Measurements from ENCODE around the gene NIPBL. TPM values are rescaled to one million over a fixed set of nuclear protein-coding genes. Genes with fewer than 3 reads are reported as not detected.

The NIPBL gene
- polyA plus RNA-seq, 4 donors, result 10.8 to 37.5 (median 14.6) TPM

- DNase-seq, result peak; percentile 71 to 87
- Histone ChIP-seq H3K36me3 (ENCODE audit: control insufficient read depth in 3 of 3, insufficient read depth in 2 of 3, low read depth in 1 of 3, low read length in 3 of 3) (no peaks in the 10 kb centered on the region), H3K27me3 (ENCODE audit: control insufficient read depth in 3 of 3, insufficient read depth in 3 of 3, low read length in 3 of 3) (no peaks in the 10 kb centered on the region), H3K9me3 (ENCODE audit: control insufficient read depth in 2 of 2, insufficient read depth in 1 of 2, low read depth in 1 of 2, low read length in 1 of 2) (no peaks in the 10 kb centered on the region), H3K4me1 (ENCODE audit: control insufficient read depth in 3 of 3, insufficient read depth in 2 of 3, low read depth in 1 of 3, low read length in 2 of 3) (peaks cover 0 to 9% (median 4%) of the 10 kb centered on the region in 3 donors), H3K27ac (ENCODE audit: low read depth in 1 of 3, low read length in 2 of 3) (peak overlapping the region; percentile 94 to 98 (median 97)), H3K4me3 (ENCODE audit: low read depth in 1 of 3, low read length in 3 of 3) (peak overlapping the region; percentile 73 to 98 (median 91))
- no peak for FAIRE-seq
- WGBS, 3 donors, result 0% methylated on average over 43 to 47 of the region's 47 CpGs
These were observed 725 bp upstream of the NIPBL start for GRCh38 chr5:36875790-36876298.

GRCh38 chr5:36876965-36877666, 547 bp downstream of the NIPBL start:
- DNase-seq (peak; percentile 65 to 86), FAIRE-seq (no peak)
- Histone ChIP-seq H3K27ac (ENCODE audit: low read depth in 1 of 3, low read length in 2 of 3) (peak overlapping the region; percentile 96 to 98 (median 97)), H3K9me3 (ENCODE audit: control insufficient read depth in 2 of 2, insufficient read depth in 1 of 2, low read depth in 1 of 2, low read length in 1 of 2) (no peaks in the 10 kb centered on the region), H3K27me3 (ENCODE audit: control insufficient read depth in 3 of 3, insufficient read depth in 3 of 3, low read length in 3 of 3) (no peaks in the 10 kb centered on the region), H3K4me3 (ENCODE audit: low read depth in 1 of 3, low read length in 3 of 3) (peak overlapping the region; percentile 73 to 98 (median 91)), H3K36me3 (ENCODE audit: control insufficient read depth in 3 of 3, insufficient read depth in 2 of 3, low read depth in 1 of 3, low read length in 3 of 3) (no peaks in the 10 kb centered on the region), H3K4me1 (ENCODE audit: control insufficient read depth in 3 of 3, insufficient read depth in 2 of 3, low read depth in 1 of 3, low read length in 2 of 3) (peaks cover 0 to 13% (median 4%) of the 10 kb centered on the region in 3 donors)
- WGBS, 3 donors, result 0 to 1% (median 0%) methylated on average over 55 to 57 of the region's 57 CpGs

GRCh38 chr5:36877667-36878391, 1.3 kb downstream of the NIPBL start:
- H3K9me3 ChIP-seq (ENCODE audit: control insufficient read depth in 2 of 2, insufficient read depth in 1 of 2, low read depth in 1 of 2, low read length in 1 of 2), result no peaks in the 10 kb centered on the region
- H3K4me3 ChIP-seq (ENCODE audit: low read depth in 1 of 3, low read length in 3 of 3), result peak overlapping the region; percentile 73 to 98 (median 91)
- FAIRE-seq, result no peak
- H3K27me3 ChIP-seq (ENCODE audit: control insufficient read depth in 3 of 3, insufficient read depth in 3 of 3, low read length in 3 of 3), result no peaks in the 10 kb centered on the region
- H3K27ac ChIP-seq (ENCODE audit: low read depth in 1 of 3, low read length in 2 of 3), result peak overlapping the region; percentile 96 to 98 (median 97)
- 0 to 1% (median 0%) methylated on average over 11 of the region's 11 CpGs for WGBS, 3 donors
- no peaks in the 10 kb centered on the region for H3K36me3 ChIP-seq (ENCODE audit: control insufficient read depth in 3 of 3, insufficient read depth in 2 of 3, low read depth in 1 of 3, low read length in 3 of 3)
- peak; percentile 48 to 51 for DNase-seq
- H3K4me1 ChIP-seq (ENCODE audit: control insufficient read depth in 3 of 3, insufficient read depth in 2 of 3, low read depth in 1 of 3, low read length in 2 of 3), result peaks cover 0 to 13% (median 4%) of the 10 kb centered on the region in 3 donors

- FAIRE-seq, result no peak
- Histone ChIP-seq H3K9me3 (ENCODE audit: control insufficient read depth in 2 of 2, insufficient read depth in 1 of 2, low read depth in 1 of 2, low read length in 1 of 2) (no peaks in the 10 kb centered on the region), H3K36me3 (ENCODE audit: control insufficient read depth in 3 of 3, insufficient read depth in 2 of 3, low read depth in 1 of 3, low read length in 3 of 3) (no peaks in the 10 kb centered on the region), H3K27me3 (ENCODE audit: control insufficient read depth in 3 of 3, insufficient read depth in 3 of 3, low read length in 3 of 3) (no peaks in the 10 kb centered on the region), H3K4me3 (ENCODE audit: low read depth in 1 of 3, low read length in 3 of 3) (peak overlapping the region; percentile 29 to 91 (median 73)), H3K4me1 (ENCODE audit: control insufficient read depth in 3 of 3, insufficient read depth in 2 of 3, low read depth in 1 of 3, low read length in 2 of 3) (peaks cover 0 to 13% (median 4%) of the 10 kb centered on the region in 3 donors), H3K27ac (ENCODE audit: low read depth in 1 of 3, low read length in 2 of 3) (peak overlapping the region in 2 of 3 donors; percentile 96 to 98)
- WGBS, 3 donors, result 1 to 4% (median 3%) methylated on average over 16 of the region's 16 CpGs
- DNase-seq, result peak; percentile 16 to 42
These were observed 2.0 kb downstream of the NIPBL start for GRCh38 chr5:36878392-36879082.

- no peaks in the 10 kb centered on the region for H3K36me3 ChIP-seq (ENCODE audit: control insufficient read depth in 3 of 3, insufficient read depth in 2 of 3, low read depth in 1 of 3, low read length in 3 of 3)
- no peaks in the 10 kb centered on the region for H3K9me3 ChIP-seq (ENCODE audit: control insufficient read depth in 2 of 2, insufficient read depth in 1 of 2, low read depth in 1 of 2, low read length in 1 of 2)
- FAIRE-seq, result no peak
- DNase-seq, result no peak
- H3K27ac ChIP-seq (ENCODE audit: low read depth in 1 of 3, low read length in 2 of 3), result no peak overlapping the region
- peaks cover 0 to 11% (median 3%) of the 10 kb centered on the region in 3 donors for H3K4me1 ChIP-seq (ENCODE audit: control insufficient read depth in 3 of 3, insufficient read depth in 2 of 3, low read depth in 1 of 3, low read length in 2 of 3)
- 15 to 34% (median 31%) methylated on average over 2 of the region's 2 CpGs for WGBS, 3 donors
- H3K4me3 ChIP-seq (ENCODE audit: low read depth in 1 of 3, low read length in 3 of 3), result peak overlapping the region in 2 of 3 donors; percentile 73 to 91
- H3K27me3 ChIP-seq (ENCODE audit: control insufficient read depth in 3 of 3, insufficient read depth in 3 of 3, low read length in 3 of 3), result no peaks in the 10 kb centered on the region
These were observed 2.9 kb downstream of the NIPBL start for GRCh38 chr5:36879274-36880033.

GRCh38 chr5:36880761-36881160, 4.2 kb downstream of the NIPBL start:
- DNase-seq, result peak; percentile 51 to 59
- H3K4me3 ChIP-seq (ENCODE audit: low read depth in 1 of 3, low read length in 3 of 3), result peak overlapping the region in 2 of 3 donors; percentile 6 to 15
- WGBS, 3 donors, result 12 to 29% (median 27%) methylated on average over 3 of the region's 3 CpGs
- peak overlapping the region in 1 of 3 donors; percentile 65 for H3K27ac ChIP-seq (ENCODE audit: low read depth in 1 of 3, low read length in 2 of 3)
- no peak for FAIRE-seq
- no peaks in the 10 kb centered on the region for H3K9me3 ChIP-seq (ENCODE audit: control insufficient read depth in 2 of 2, insufficient read depth in 1 of 2, low read depth in 1 of 2, low read length in 1 of 2)
- no peaks in the 10 kb centered on the region for H3K27me3 ChIP-seq (ENCODE audit: control insufficient read depth in 3 of 3, insufficient read depth in 3 of 3, low read length in 3 of 3)
- H3K36me3 ChIP-seq (ENCODE audit: control insufficient read depth in 3 of 3, insufficient read depth in 2 of 3, low read depth in 1 of 3, low read length in 3 of 3), result peaks cover 0 to 8% (median 0%) of the 10 kb centered on the region in 3 donors
- H3K4me1 ChIP-seq (ENCODE audit: control insufficient read depth in 3 of 3, insufficient read depth in 2 of 3, low read depth in 1 of 3, low read length in 2 of 3), result peaks cover 0 to 7% (median 0%) of the 10 kb centered on the region in 3 donors

- H3K27ac ChIP-seq (ENCODE audit: low read depth in 1 of 3, low read length in 2 of 3), result peak overlapping the region in 1 of 3 donors; percentile 65
- no peak for FAIRE-seq
- peaks cover 0 to 7% (median 0%) of the 10 kb centered on the region in 3 donors for H3K4me1 ChIP-seq (ENCODE audit: control insufficient read depth in 3 of 3, insufficient read depth in 2 of 3, low read depth in 1 of 3, low read length in 2 of 3)
These were observed 4.7 kb downstream of the NIPBL start for GRCh38 chr5:36881304-36881703.

More at GRCh38 chr5:36881304-36881703, 4.7 kb downstream of the NIPBL start:
- H3K36me3 ChIP-seq (ENCODE audit: control insufficient read depth in 3 of 3, insufficient read depth in 2 of 3, low read depth in 1 of 3, low read length in 3 of 3), result peaks cover 0 to 14% (median 0%) of the 10 kb centered on the region in 3 donors
- no peaks in the 10 kb centered on the region for H3K27me3 ChIP-seq (ENCODE audit: control insufficient read depth in 3 of 3, insufficient read depth in 3 of 3, low read length in 3 of 3)
- no peak for DNase-seq
- no peaks in the 10 kb centered on the region for H3K9me3 ChIP-seq (ENCODE audit: control insufficient read depth in 2 of 2, insufficient read depth in 1 of 2, low read depth in 1 of 2, low read length in 1 of 2)
- H3K4me3 ChIP-seq (ENCODE audit: low read depth in 1 of 3, low read length in 3 of 3), result no peak overlapping the region
